RWPE2 (cell line): ENCODE data around the gene TGFB1.
"Not testable (repeated sequence)": the region's sequence is repeated elsewhere in the genome, so short reads cannot be mapped to it uniquely, and the experiment has no call there.

Experiments
- ATAC-seq: fragments of 200-7000 bp; cut with Tn5 transposase; 3 replicates; pipeline ENCODE4 v1.9.1; 2021; ENCODE audit warnings: low read depth
- DNase-seq: peaks from one replicate; pipeline ENCODE4 v3.0.0-alpha.2; 2020; ENCODE audit warnings: low spot score
- H3K27ac ChIP-seq: fragments of 450-650 bp; 2 replicates; pipeline ENCODE4 v1.5.1; 2017; ENCODE audit warnings: mild to moderate bottlenecking; ENCODE audit not compliant: poor library complexity, severe bottlenecking
- H3K27me3 ChIP-seq: fragments of 250-450 bp; sonication (Bioruptor Pico); 2 replicates; pipeline ENCODE4 v1.5.1; 2021; ENCODE audit warnings: mild to moderate bottlenecking, moderate library complexity; ENCODE audit not compliant: insufficient read depth, poor library complexity, severe bottlenecking
- H3K36me3 ChIP-seq: fragments of 250-450 bp; sonication (Bioruptor Pico); 2 replicates; pipeline ENCODE4 v1.5.1; 2020; ENCODE audit warnings: low read depth, mild to moderate bottlenecking, moderate library complexity
- H3K4me1 ChIP-seq: fragments of 250-450 bp; sonication (Bioruptor Pico); 2 replicates; pipeline ENCODE4 v1.5.1; 2021; ENCODE audit warnings: mild to moderate bottlenecking, moderate library complexity; ENCODE audit not compliant: insufficient read depth, poor library complexity, severe bottlenecking
- H3K4me3 ChIP-seq: fragments of 250-450 bp; sonication (Bioruptor Pico); 2 replicates; pipeline ENCODE4 v1.5.1; 2021; ENCODE audit warnings: mild to moderate bottlenecking, moderate library complexity; ENCODE audit not compliant: severe bottlenecking
- H3K9me3 ChIP-seq: fragments of 250-450 bp; sonication (Bioruptor Pico); 2 replicates; pipeline ENCODE4 v1.5.1; 2021; ENCODE audit warnings: mild to moderate bottlenecking, moderate library complexity; ENCODE audit not compliant: severe bottlenecking
- TF ChIP-seq, protein P1 (sequence below): fragments of 450-650 bp; IDR thresholded peaks from one replicate; pipeline ENCODE4 v1.5.1; 2017; ENCODE audit warnings: mild to moderate bottlenecking, moderate library complexity; ENCODE audit not compliant: poor library complexity, severe bottlenecking

TGFB1 gene

DNA sequence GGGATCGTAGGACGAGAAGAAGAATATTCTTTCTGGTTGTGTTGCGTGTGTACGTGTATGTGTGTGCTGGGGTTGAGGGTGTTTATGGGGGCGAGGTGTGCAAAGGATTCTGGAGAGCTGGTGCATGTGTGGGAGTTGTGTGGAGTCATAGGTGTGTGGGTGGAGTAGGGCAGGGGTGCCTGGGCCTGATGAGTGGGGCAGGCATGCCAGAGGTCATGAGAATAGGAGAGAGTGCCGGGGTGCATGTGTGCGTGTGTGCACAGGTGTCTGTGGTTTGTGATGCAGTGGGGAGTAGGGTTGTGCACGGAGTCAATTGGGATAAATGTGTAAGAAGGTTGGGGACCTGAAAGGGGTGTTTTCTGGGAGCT lies 23.3 kb upstream of the TGFB1 start:
- Histone ChIP-seq H3K27me3 (no peaks in the 10 kb centered on the region), H3K4me1 (peaks cover 13% of the 10 kb centered on the region), H3K36me3 (no peaks in the 10 kb centered on the region), H3K4me3 (peak overlapping the region; percentile 41), H3K27ac (peak overlapping the region; percentile 12), H3K9me3 (no peaks in the 10 kb centered on the region)
- DNase-seq (no peak), ATAC-seq (no peak)
- TF ChIP-seq, protein P1, sequence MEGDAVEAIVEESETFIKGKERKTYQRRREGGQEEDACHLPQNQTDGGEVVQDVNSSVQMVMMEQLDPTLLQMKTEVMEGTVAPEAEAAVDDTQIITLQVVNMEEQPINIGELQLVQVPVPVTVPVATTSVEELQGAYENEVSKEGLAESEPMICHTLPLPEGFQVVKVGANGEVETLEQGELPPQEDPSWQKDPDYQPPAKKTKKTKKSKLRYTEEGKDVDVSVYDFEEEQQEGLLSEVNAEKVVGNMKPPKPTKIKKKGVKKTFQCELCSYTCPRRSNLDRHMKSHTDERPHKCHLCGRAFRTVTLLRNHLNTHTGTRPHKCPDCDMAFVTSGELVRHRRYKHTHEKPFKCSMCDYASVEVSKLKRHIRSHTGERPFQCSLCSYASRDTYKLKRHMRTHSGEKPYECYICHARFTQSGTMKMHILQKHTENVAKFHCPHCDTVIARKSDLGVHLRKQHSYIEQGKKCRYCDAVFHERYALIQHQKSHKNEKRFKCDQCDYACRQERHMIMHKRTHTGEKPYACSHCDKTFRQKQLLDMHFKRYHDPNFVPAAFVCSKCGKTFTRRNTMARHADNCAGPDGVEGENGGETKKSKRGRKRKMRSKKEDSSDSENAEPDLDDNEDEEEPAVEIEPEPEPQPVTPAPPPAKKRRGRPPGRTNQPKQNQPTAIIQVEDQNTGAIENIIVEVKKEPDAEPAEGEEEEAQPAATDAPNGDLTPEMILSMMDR = no peak

DNA sequence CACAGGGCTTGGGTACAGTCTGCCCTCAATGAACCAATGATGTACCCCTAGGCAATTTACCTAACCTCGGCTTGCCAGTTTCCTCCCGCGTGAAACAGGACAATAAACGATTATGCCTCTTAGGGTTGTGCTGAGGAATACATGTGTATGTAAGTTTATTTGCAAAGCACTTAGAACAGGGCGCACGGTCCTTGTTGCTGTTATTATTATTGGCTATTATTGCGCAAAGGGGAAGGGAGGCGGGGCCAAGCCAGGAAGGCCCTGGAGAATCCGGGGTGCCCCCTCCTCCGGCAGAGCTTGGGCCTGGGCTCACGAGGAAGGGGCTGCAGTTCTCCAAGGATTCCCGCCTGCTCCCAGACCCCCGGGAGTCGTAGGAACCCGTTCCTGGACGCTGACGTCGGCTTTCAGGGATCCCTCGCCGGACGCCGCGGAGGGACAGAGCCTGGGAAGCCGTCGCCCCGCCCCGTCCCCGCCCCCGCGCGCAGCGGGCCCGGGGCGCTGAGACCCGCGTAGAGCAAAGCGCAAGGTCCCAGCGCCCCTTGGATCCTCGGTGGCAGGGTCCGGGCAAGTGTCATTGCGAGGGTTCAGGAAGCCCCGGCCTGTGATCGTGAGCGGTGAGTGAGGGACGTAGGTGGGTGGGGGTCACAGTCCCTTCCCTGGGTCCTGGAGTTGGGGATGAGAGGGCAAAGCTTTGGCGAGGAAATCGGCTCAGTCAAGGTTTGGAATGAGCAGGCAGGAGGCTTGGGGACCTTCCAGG lies 22.7 kb upstream of the TGFB1 start, which contains the start of gene TMEM91:
TMEM91 (plus strand) TSS at position 293 of the 757 bp plus-strand sequence. CDS start 1,777 bp downstream, outside the sequence.
- peak within 1 kb of the TSS; percentile 41 for H3K4me3 ChIP-seq
- H3K27me3 ChIP-seq = no peaks in the 10 kb centered on the region
- H3K9me3 ChIP-seq = no peaks in the 10 kb centered on the region
- no peak for DNase-seq
- H3K27ac ChIP-seq = peak within 1 kb of the TSS; percentile 12
- H3K4me1 ChIP-seq = peaks cover 13% of the 10 kb centered on the region
- H3K36me3 ChIP-seq = no peaks in the 10 kb centered on the region
- peak; percentile 26; the same call in 2 of the 3 replicates for ATAC-seq
- TF ChIP-seq, protein P1 = no peak

DNA sequence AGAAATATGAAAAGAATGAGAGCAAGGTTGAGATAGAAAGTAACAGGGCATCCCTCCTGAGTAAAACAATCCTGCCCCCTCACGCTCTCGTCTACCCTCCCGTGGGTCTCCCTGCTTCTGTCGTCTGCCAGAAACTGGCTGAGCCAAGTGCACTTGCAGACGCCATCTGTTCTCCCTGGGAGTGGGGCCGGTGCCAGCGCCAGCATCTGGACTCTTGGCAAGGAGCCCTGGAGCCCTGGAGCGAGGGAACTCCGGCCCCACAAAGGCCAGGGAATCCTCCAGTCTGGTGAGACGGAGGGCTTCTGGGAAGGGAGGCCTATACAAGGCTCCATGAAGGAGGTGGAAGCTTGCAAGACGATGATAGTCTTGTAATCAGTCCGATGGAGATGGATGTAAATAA lies 20.3 kb upstream of the TGFB1 start:
- TF ChIP-seq, protein P1 = no peak
- no peaks in the 10 kb centered on the region for H3K27me3 ChIP-seq
- H3K27ac ChIP-seq = peak overlapping the region; percentile 29
- DNase-seq (no peak), ATAC-seq (peak; percentile 62)
- no peak overlapping the region for H3K4me3 ChIP-seq
- H3K36me3 ChIP-seq = no peaks in the 10 kb centered on the region
- H3K9me3 ChIP-seq = no peaks in the 10 kb centered on the region
- H3K4me1 ChIP-seq = peaks cover 8% of the 10 kb centered on the region

DNA sequence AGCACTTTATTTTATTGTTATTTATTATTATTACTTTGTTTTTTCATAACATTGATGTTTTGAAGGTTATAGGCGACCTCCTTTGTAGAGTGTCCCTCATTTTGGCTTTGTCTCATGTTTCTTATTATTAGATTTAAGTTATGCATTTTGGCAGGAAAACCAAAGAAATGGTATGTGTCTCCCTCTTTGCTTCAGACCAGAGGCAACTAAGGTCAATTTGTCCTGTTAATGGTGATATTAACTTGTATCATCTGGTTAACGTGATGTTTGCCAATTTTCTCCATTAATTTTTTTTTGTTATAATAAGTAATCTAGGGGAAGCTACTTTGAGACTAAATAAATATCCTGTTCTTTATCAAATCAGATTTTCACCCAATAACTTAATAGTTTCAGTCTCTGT lies 18.8 kb upstream of the TGFB1 start:
- Histone ChIP-seq H3K4me1 (peaks cover 17% of the 10 kb centered on the region), H3K9me3 (no peaks in the 10 kb centered on the region), H3K27ac (no peak overlapping the region), H3K4me3 (no peak overlapping the region), H3K27me3 (no peaks in the 10 kb centered on the region), H3K36me3 (no peaks in the 10 kb centered on the region)
- no peak for DNase-seq
- ATAC-seq = no peak
- TF ChIP-seq, protein P1 = no peak

DNA sequence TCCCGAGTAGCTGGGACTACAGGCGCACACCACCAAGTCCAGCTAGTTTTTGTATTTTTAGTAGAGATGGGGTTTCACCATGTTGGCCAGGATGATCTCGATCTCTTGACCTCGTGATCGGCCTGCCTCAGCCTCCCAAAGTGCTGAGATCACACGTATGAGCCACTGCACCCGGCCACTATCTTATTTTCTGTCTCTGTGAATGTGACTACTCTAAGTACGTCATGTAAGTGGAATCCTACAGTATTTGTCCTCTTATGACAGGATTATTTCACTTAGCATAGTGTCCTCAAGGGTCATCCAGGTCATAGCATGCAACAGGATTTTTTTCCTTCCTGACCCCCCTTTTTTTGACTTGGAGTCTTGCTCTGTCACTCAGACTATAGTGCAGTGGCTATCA lies 17.8 kb upstream of the TGFB1 start:
- no peak for ATAC-seq
- TF ChIP-seq, protein P1 = no peak

DNA sequence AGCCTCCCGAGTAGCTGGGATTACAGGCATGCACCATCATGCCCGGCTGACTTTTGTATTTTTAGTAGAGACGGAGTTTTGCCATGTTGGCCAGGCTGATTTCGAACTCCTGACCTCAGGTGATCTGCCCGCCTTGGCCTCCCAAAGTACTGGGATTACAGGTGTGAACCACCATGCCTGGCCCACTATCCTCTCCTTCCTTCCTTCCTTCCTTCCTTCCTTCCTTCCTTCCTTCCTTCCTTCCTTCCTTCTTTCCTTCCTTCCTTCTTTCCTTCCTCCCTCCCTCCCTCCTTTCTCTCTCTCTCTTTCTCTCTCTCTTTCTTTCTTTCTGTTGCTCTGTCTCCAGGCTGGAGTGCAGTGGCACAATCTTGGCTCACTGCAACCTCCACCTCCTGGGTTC lies 17.4 kb upstream of the TGFB1 start:
- H3K4me1 ChIP-seq = peaks cover 22% of the 10 kb centered on the region
- not testable (repeated sequence) for H3K27ac ChIP-seq, H3K36me3 ChIP-seq, DNase-seq, H3K27me3 ChIP-seq, H3K9me3 ChIP-seq, H3K4me3 ChIP-seq, ATAC-seq

More for the DNA sequence above, 17.8 kb upstream of the TGFB1 start:
- Histone ChIP-seq H3K27me3 (no peaks in the 10 kb centered on the region), H3K4me3 (no peak overlapping the region), H3K9me3 (no peaks in the 10 kb centered on the region), H3K4me1 (peaks cover 22% of the 10 kb centered on the region), H3K36me3 (no peaks in the 10 kb centered on the region), H3K27ac (no peak overlapping the region)
- no peak for DNase-seq
